Testis (tissue), 5 donors: ENCODE measurements around the gene ABCG8. TPM values are rescaled to one million over a fixed set of nuclear protein-coding genes. Genes with fewer than 3 reads are reported as not detected.

Experiments
- DNase-seq: peaks from one replicate; pipeline ENCODE4 v3.0.0-alpha.2; 2019
- H3K27ac ChIP-seq, 2 donors: fragments of 200-600 bp; sonication (generic); one replicate each; pipeline ENCODE4 v1.5.1; 2019
- H3K27me3 ChIP-seq: fragments of 200-600 bp; sonication (generic); one replicate; pipeline ENCODE4 v1.5.1; 2019
- H3K36me3 ChIP-seq: fragments of 200-600 bp; sonication (generic); one replicate; pipeline ENCODE4 v1.5.1; 2017; ENCODE audit warnings: low read depth; ENCODE audit errors: missing control alignments
- H3K4me1 ChIP-seq: fragments of 200-600 bp; sonication (generic); one replicate; pipeline ENCODE4 v1.5.1; 2019
- H3K4me3 ChIP-seq, 2 donors: fragments of 200-600 bp; sonication (generic); one replicate each; pipeline ENCODE4 v1.5.1; 2017 to 2019
- H3K9me3 ChIP-seq: fragments of 200-600 bp; sonication (generic); one replicate; pipeline ENCODE4 v1.5.1; 2017
- CTCF ChIP-seq, 3 experiments: fragments of 450-650 bp in 2 of 3; fragments of 200-600 bp in 1 of 3; sonication (generic) in 1 of 3; IDR thresholded peaks; one replicate each; pipeline ENCODE4 v1.5.1; 2016 to 2019; ENCODE audit warnings: antibody characterized with exemption in 3 of 3, mild to moderate bottlenecking in 2 of 3, moderate library complexity in 1 of 3
- POLR2A ChIP-seq: fragments of 450-650 bp; IDR thresholded peaks from one replicate; pipeline ENCODE4 v1.6.1; 2017; ENCODE audit warnings: antibody characterized with exemption, mild to moderate bottlenecking, moderate library complexity
- WGBS, 2 donors: methylation state at CpG; one replicate each; pipeline ENCODE4 v1.1.5; 2018; 5-methylcytosine and 5-hydroxymethylcytosine counted together
- intact Hi-C: fragments of 100-400 bp; cut with DNase I; formaldehyde crosslinking; loops from one replicate; pipeline ENCODE4 v1.15.1; 2023; ENCODE audit warnings: low total_unique reads
- long read RNA-seq, 2 donors: transcript quantifications; one replicate each; lab custom pipeline, GENCODE V29; 2026
- polyA plus RNA-seq: library from polyadenylated mRNA; stranded (reverse); fragments of 350-450 nt; fragmentation: Illumina TruSeq; extraction: RNeasy Lipid Tissue Mini Kit (QIAGEN cat#74804); gene quantifications from one replicate; pipeline ENCODE4 v1.2.3, GENCODE V29; 2014; ENCODE audit warnings: low read depth, low replicate concordance; ENCODE audit not compliant: insufficient read depth
- total RNA-seq, 2 donors: library from RNA; depleted of rRNA; stranded (reverse); fragments of >200 nt; gene quantifications; one replicate each; pipeline ENCODE4 v1.2.3, GENCODE V29; 2016

Gene ABCG8
- total RNA-seq: under 1 TPM; 0.24 to 0.43 TPM
- polyA plus RNA-seq: not detected
- long read RNA-seq, donor 1, partial matches to known transcripts: 207 of 207 reads
- long read RNA-seq, donor 1, other reads (novel, unspliced or antisense): 0 of 207 reads
- long read RNA-seq, donor 2, partial matches to known transcripts: 80 of 86 reads
- long read RNA-seq, donor 2, other reads (novel, unspliced or antisense): 6 of 86 reads

GRCh38 chr2:43838560-43839267, at the start of gene ABCG8, which contains the start of gene ABCG5:
TSS of gene ABCG8 (plus strand) at chr2:43838971. CDS start at chr2:43839054, 83 bp downstream.
TSS of gene ABCG5 (minus strand) at chr2:43838839. CDS start at chr2:43838679, 160 bp downstream.
- Histone ChIP-seq H3K27ac (no peak within 1 kb of the TSS), H3K36me3 (no peaks in the 10 kb centered on the region), H3K27me3 (no peaks in the 10 kb centered on the region), H3K4me1 (no peaks in the 10 kb centered on the region), H3K9me3 (no peaks in the 10 kb centered on the region), H3K4me3 (no peak within 1 kb of the TSS)
- WGBS, 2 donors: 85 to 87% methylated on average over 11 to 20 of the region's 20 CpGs
- intact Hi-C loops: no loop called here
- DNase-seq: no peak
- no peak for TF ChIP-seq CTCF (IDR thresholded peaks at IDR 0.05)
- no peak for TF ChIP-seq POLR2A

GRCh38 chr2:43790147-43790546, 48.6 kb upstream of the ABCG8 start:
- H3K4me1 ChIP-seq: peaks cover 4% of the 10 kb centered on the region
- peak overlapping the region; percentile 12 to 59 for H3K27ac ChIP-seq
- no peaks in the 10 kb centered on the region for H3K36me3 ChIP-seq
- H3K4me3 ChIP-seq: no peak overlapping the region
- DNase-seq: no peak
- no peaks in the 10 kb centered on the region for H3K27me3 ChIP-seq
- TF ChIP-seq CTCF (IDR thresholded peaks at IDR 0.05) (no peak), POLR2A (no peak)
- intact Hi-C loops: no loop called here
- 32 to 40% methylated on average over 5 of the region's 5 CpGs for WGBS, 2 donors
- no peaks in the 10 kb centered on the region for H3K9me3 ChIP-seq

GRCh38 chr2:43791035-43791765, 47.6 kb upstream of the ABCG8 start:
- DNase-seq: no peak
- 94% methylated on average over 2 of the region's 2 CpGs for WGBS, 2 donors
- Histone ChIP-seq H3K4me1 (peaks cover 4% of the 10 kb centered on the region), H3K27me3 (no peaks in the 10 kb centered on the region), H3K27ac (peak overlapping the region in 1 of 2 donors; percentile 59), H3K4me3 (no peak overlapping the region), H3K36me3 (no peaks in the 10 kb centered on the region), H3K9me3 (no peaks in the 10 kb centered on the region)
- intact Hi-C loops: no loop called here
- TF ChIP-seq CTCF (IDR thresholded peaks at IDR 0.05): no peak
- no peak for TF ChIP-seq POLR2A

GRCh38 chr2:43792653-43793052, 46.1 kb upstream of the ABCG8 start:
- Histone ChIP-seq H3K4me3 (no peak overlapping the region), H3K27me3 (no peaks in the 10 kb centered on the region), H3K27ac (no peak overlapping the region), H3K36me3 (no peaks in the 10 kb centered on the region), H3K4me1 (peaks cover 4% of the 10 kb centered on the region), H3K9me3 (no peaks in the 10 kb centered on the region)
- WGBS, 2 donors: 66 to 78% methylated on average over 3 of the region's 3 CpGs
- intact Hi-C loops: no loop called here
- no peak for DNase-seq
- no peak for TF ChIP-seq POLR2A
- no peak for TF ChIP-seq CTCF (IDR thresholded peaks at IDR 0.05)
